A549 (cell line): Measurements from ENCODE around the gene CPEB2. TPM values are rescaled to one million over a fixed set of nuclear protein-coding genes. Genes with fewer than 3 reads are reported as not detected.

Experiments used
- ATAC-seq, 2 experiments: fragments of 200-7000 bp in 1 of 2; fragments of >200 bp in 1 of 2; cut with Nextera tagmentation in 1 of 2; cut with Tn5 transposase in 1 of 2; 3 replicates each; pipeline versions ENCODE4 v1.8.0 to v1.9.1; 2018 to 2020; ENCODE audit warnings: mild to moderate bottlenecking in 1 of 2, moderate library complexity in 1 of 2
- CTCF ChIA-PET: fragments of 300-600 bp; sonication (Branson Sonifier 250); formaldehyde crosslinking; extraction: SDS; loops from one replicate; lab custom pipeline; 2021; ENCODE audit warnings: antibody characterized with exemption, inconsistent platforms; lab: Yijun Ruan, JAX
- POLR2A ChIA-PET: fragments of 350-600 bp; formaldehyde crosslinking; extraction: SDS; loops from one replicate; lab custom pipeline; 2021; ENCODE audit warnings: antibody characterized with exemption, inconsistent platforms; lab: Yijun Ruan, JAX
- DNase-seq, 2 experiments: peaks; one replicate each; pipeline versions ENCODE4 v3.0.0 to v3.0.0-alpha.2; 2011 to 2016; ENCODE audit warnings: low read depth in 1 of 2, low spot score in 1 of 2
- FAIRE-seq: peaks from 2 replicates; lab custom pipeline; 2011; peaks lifted over from hg19 to GRCh38; lab: Jason Lieb, UNC
- H3K27ac ChIP-seq, 2 experiments: fragments of >200 bp; sonication (Bioruptor Twin); formaldehyde crosslinking; 3 replicates each; pipeline ENCODE4 v1.5.1; 2016 to 2017
- H3K4me1 ChIP-seq: fragments of >200 bp; sonication (Bioruptor Twin); formaldehyde crosslinking; 3 replicates; pipeline ENCODE4 v1.6.1; 2016
- H3K4me2 ChIP-seq: fragments of >200 bp; sonication (Bioruptor Twin); formaldehyde crosslinking; 3 replicates; pipeline ENCODE4 v1.6.1; 2016
- H3K4me3 ChIP-seq: fragments of >200 bp; sonication (Bioruptor Twin); formaldehyde crosslinking; 3 replicates; pipeline ENCODE4 v1.5.1; 2016
- H3K9me3 ChIP-seq: fragments of >200 bp; sonication (Bioruptor Twin); formaldehyde crosslinking; 3 replicates; pipeline ENCODE4 v1.6.1; 2016
- CBX2 ChIP-seq: fragments of 200-600 bp; sonication (generic); IDR thresholded peaks from 2 replicates; pipeline ENCODE4 v1.6.1; 2016; ENCODE audit warnings: low read depth, mild to moderate bottlenecking, borderline replicate concordance
- CEBPB ChIP-seq, 2 experiments: fragments of >200 bp in 1 of 2; sonication (Bioruptor Twin) in 1 of 2; formaldehyde crosslinking in 1 of 2; IDR thresholded peaks; 2 replicates each; pipeline ENCODE4 v1.6.1; 2012 to 2016
- CHD2 ChIP-seq: fragments of 150-350 bp; IDR thresholded peaks from 2 replicates; pipeline ENCODE4 v1.6.1; 2014; ENCODE audit warnings: low read length; ENCODE audit not compliant: partially characterized antibody
- CHD4 ChIP-seq: fragments of 200-600 bp; sonication (generic); IDR thresholded peaks from 2 replicates; pipeline ENCODE4 v1.6.1; 2016; ENCODE audit warnings: antibody characterized with exemption, mild to moderate bottlenecking, borderline replicate concordance
- E2F6 ChIP-seq: IDR thresholded peaks from 2 replicates; pipeline ENCODE4 v1.6.1; 2012; ENCODE audit warnings: low read depth, borderline replicate concordance
- EHMT2 ChIP-seq: fragments of 200-600 bp; sonication (generic); IDR thresholded peaks from 2 replicates; pipeline ENCODE4 v1.6.1; 2016; ENCODE audit warnings: antibody characterized with exemption, low read depth, mild to moderate bottlenecking, moderate library complexity
- FOSB ChIP-seq: fragments of 250-450 bp; sonication (Bioruptor Pico); IDR thresholded peaks from 2 replicates; pipeline ENCODE4 v1.5.0; 2020; ENCODE audit warnings: mild to moderate bottlenecking, moderate library complexity
- FOSL2 ChIP-seq, 2 experiments: fragments of 450-650 bp in 1 of 2; fragments of >200 bp in 1 of 2; sonication (Bioruptor Twin) in 1 of 2; formaldehyde crosslinking; IDR thresholded peaks; 2 replicates each; pipeline versions ENCODE4 v1.5.0 to v1.6.1; 2016 to 2020; ENCODE audit warnings: mild to moderate bottlenecking in 1 of 2, moderate library complexity in 1 of 2
- GATA3 ChIP-seq: IDR thresholded peaks from 2 replicates; pipeline ENCODE4 v1.6.1; 2012; ENCODE audit warnings: borderline replicate concordance
- HES2 ChIP-seq: fragments of >200 bp; sonication (Bioruptor Twin); formaldehyde crosslinking; IDR thresholded peaks from 2 replicates; pipeline ENCODE4 v1.6.1; 2016
- HEYL ChIP-seq: fragments of 250-450 bp; sonication (Bioruptor Pico); IDR thresholded peaks from 2 replicates; pipeline ENCODE4 v1.8.0; 2021; ENCODE audit warnings: mild to moderate bottlenecking, moderate library complexity
- HOXB13 ChIP-seq: fragments of 250-450 bp; sonication (Bioruptor Pico); IDR thresholded peaks from 2 replicates; pipeline ENCODE4 v1.5.0; 2020; ENCODE audit warnings: low read depth, mild to moderate bottlenecking, moderate library complexity
- KDM5A ChIP-seq: fragments of 200-600 bp; sonication (generic); IDR thresholded peaks from 2 replicates; pipeline ENCODE4 v1.6.1; 2016; ENCODE audit warnings: antibody characterized with exemption, mild to moderate bottlenecking
- MAX ChIP-seq: IDR thresholded peaks from 2 replicates; pipeline ENCODE4 v1.6.1; 2012
- POLR2A ChIP-seq: IDR thresholded peaks from 2 replicates; pipeline ENCODE4 v1.6.1; 2012; ENCODE audit warnings: mild to moderate bottlenecking, low read length
- RCOR1 ChIP-seq: fragments of 150-350 bp; IDR thresholded peaks from 2 replicates; pipeline ENCODE4 v1.6.1; 2014; ENCODE audit warnings: antibody characterized with exemption, low read length, low read depth
- REST ChIP-seq: fragments of 200-600 bp; sonication (generic); IDR thresholded peaks from 2 replicates; pipeline ENCODE4 v1.6.1; 2016; ENCODE audit warnings: antibody characterized with exemption, mild to moderate bottlenecking, moderate library complexity
- RNF2 ChIP-seq: fragments of 200-600 bp; sonication (generic); IDR thresholded peaks from 2 replicates; pipeline ENCODE4 v1.6.1; 2016; ENCODE audit warnings: low read depth, mild to moderate bottlenecking, antibody characterized with exemption, moderate library complexity, borderline replicate concordance
- ZC3H11A ChIP-seq: fragments of 450-650 bp; IDR thresholded peaks from 2 replicates; pipeline ENCODE4 v1.6.1; 2014; ENCODE audit warnings: antibody characterized with exemption, mild to moderate bottlenecking
- WGBS: methylation state at CpG from one replicate; pipeline ENCODE4 v1.1.6; 2017; ENCODE audit errors: missing lambda C conversion rate; 5-methylcytosine and 5-hydroxymethylcytosine counted together
- polyA plus RNA-seq, 4 experiments: library from polyadenylated mRNA; depleted of rRNA in 3 of 4; stranded (reverse); fragments of >200 nt; fragmentation: RNase III in 1 of 4; extraction: RNeasy Plus Mini Kit Qiagen cat#74134 plus additional on column Dnase treatment in 1 of 4; gene quantifications; 2 replicates in 3 of 4; 3 replicates in 1 of 4; pipeline ENCODE4 v1.2.3, GENCODE V29; 2011 to 2017
- TF ChIP-seq, protein P1 (sequence below): fragments of >200 bp; sonication (Bioruptor Twin); formaldehyde crosslinking; IDR thresholded peaks from 3 replicates; pipeline ENCODE4 v1.6.1; 2016

Gene CPEB2
- polyA plus RNA-seq, 2 of the 4 experiments (the other 2 are of a cell fraction), result 16.2 to 16.8 TPM

DNA sequence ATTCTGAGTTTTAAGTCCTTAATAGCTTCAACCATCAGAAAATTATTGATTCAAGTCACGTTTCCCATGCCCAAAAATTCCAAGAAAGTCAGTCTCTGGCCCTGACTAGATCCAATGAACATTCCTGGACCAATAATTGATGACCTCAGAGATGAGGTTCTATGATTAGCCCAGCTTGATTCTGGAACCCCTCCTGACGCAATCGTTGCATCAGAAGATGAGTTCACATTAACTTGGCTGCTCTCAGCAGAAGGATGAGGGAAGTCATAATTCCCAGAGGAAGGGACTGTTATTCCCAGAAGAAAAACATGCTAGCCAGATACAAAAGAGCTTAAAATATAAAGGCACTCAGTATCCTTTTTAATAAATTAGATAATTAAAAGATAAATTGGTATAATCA is 34.3 kb upstream of the CPEB2 start:
- no peak overlapping the region for H3K4me2 ChIP-seq
- ChIA-PET POLR2A (interaction anchor here (1.3 kb wide), 1 partner anchor 33 kb away, joined by 3 read pairs; no protein-coding TSS in a partner anchor), CTCF (interaction anchor here (0.9 kb wide), 1 partner anchor 9 kb away, joined by 3 read pairs; no protein-coding TSS in a partner anchor)

DNA sequence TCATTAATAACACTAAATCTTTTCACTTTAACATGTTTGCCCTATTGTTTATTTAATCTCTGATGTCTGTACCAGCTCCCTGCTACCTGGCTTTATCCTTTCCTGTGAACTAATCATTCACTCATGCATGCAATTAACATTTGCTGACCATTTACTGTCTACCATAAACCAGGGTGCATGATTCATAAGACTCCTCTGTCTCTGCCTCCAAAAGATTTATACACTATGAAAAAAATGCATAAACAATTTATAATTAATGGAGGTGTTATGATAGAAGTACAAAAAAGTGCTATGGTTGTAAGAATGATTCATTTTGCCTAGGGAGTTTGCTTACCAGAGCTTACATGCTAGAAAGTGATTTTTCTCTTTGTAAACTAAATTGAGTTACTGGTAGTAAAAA is 24.5 kb upstream of the CPEB2 start:
- no peak for TF ChIP-seq RNF2
- TF ChIP-seq CHD4, result no peak
- TF ChIP-seq POLR2A, result no peak
- TF ChIP-seq KDM5A, result no peak
- no peak for TF ChIP-seq GATA3
- TF ChIP-seq CEBPB (IDR thresholded peaks at IDR 0.05), result no peak
- TF ChIP-seq, protein P1, sequence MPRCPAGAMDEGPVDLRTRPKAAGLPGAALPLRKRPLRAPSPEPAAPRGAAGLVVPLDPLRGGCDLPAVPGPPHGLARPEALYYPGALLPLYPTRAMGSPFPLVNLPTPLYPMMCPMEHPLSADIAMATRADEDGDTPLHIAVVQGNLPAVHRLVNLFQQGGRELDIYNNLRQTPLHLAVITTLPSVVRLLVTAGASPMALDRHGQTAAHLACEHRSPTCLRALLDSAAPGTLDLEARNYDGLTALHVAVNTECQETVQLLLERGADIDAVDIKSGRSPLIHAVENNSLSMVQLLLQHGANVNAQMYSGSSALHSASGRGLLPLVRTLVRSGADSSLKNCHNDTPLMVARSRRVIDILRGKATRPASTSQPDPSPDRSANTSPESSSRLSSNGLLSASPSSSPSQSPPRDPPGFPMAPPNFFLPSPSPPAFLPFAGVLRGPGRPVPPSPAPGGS, result no peak
- TF ChIP-seq HES2, result no peak
- TF ChIP-seq HOXB13 (CRISPR knock-in tag), result no peak
- no peak for TF ChIP-seq EHMT2
- no peak for TF ChIP-seq MAX
- no peak for TF ChIP-seq HEYL (CRISPR knock-in tag)
- ChIA-PET POLR2A (no interaction called here), CTCF (no interaction called here)
- no peaks in the 10 kb centered on the region for H3K4me1 ChIP-seq
- DNase-seq (no peak), ATAC-seq (no peak), FAIRE-seq (no peak)
- no peak overlapping the region for H3K4me2 ChIP-seq
- no peak overlapping the region for H3K27ac ChIP-seq
- no peaks in the 10 kb centered on the region for H3K9me3 ChIP-seq
- H3K4me3 ChIP-seq, result no peak overlapping the region

More for the DNA sequence above, 34.3 kb upstream of the CPEB2 start:
- Histone ChIP-seq H3K27ac (no peak overlapping the region), H3K9me3 (no peaks in the 10 kb centered on the region), H3K4me3 (no peak overlapping the region), H3K4me1 (no peaks in the 10 kb centered on the region)
- DNase-seq, result no peak
- no peak for ATAC-seq
- FAIRE-seq, result no peak
- TF ChIP-seq CEBPB (IDR thresholded peaks at IDR 0.05), result no peak
- TF ChIP-seq POLR2A, result no peak
- no peak for TF ChIP-seq CHD2
- TF ChIP-seq HEYL (CRISPR knock-in tag), result no peak
- TF ChIP-seq ZC3H11A, result no peak
- TF ChIP-seq E2F6, result no peak
- no peak for TF ChIP-seq RCOR1
- TF ChIP-seq REST, result no peak
- no peak for TF ChIP-seq CBX2
- no peak for TF ChIP-seq FOSL2 (IDR thresholded peaks at IDR 0.05)
- TF ChIP-seq FOSL2 (CRISPR knock-in tag; IDR thresholded peaks at IDR 0.05), result no peak
- no peak for TF ChIP-seq FOSB
- 77% methylated on average over 3 of the region's 3 CpGs for WGBS
